Colon (tissue), 2 donors: Measurements from ENCODE around the gene RBM28.

Experiments
- FAIRE-seq: peaks from 2 replicates; lab custom pipeline; 2012; peaks lifted over from hg19 to GRCh38; lab: Jason Lieb, UNC
- donor health status: control.
- donor health status: control.

Gene RBM28

GRCh38 chr7:128343554-128344430 lies at the start of gene RBM28:
TSS of gene RBM28 (minus strand) at chr7:128343908. CDS start at chr7:128343793, 115 bp downstream.
- no peak for FAIRE-seq

GRCh38 chr7:128392446-128393327 lies 49.0 kb upstream of the RBM28 start:
- FAIRE-seq: no peak

DNA sequence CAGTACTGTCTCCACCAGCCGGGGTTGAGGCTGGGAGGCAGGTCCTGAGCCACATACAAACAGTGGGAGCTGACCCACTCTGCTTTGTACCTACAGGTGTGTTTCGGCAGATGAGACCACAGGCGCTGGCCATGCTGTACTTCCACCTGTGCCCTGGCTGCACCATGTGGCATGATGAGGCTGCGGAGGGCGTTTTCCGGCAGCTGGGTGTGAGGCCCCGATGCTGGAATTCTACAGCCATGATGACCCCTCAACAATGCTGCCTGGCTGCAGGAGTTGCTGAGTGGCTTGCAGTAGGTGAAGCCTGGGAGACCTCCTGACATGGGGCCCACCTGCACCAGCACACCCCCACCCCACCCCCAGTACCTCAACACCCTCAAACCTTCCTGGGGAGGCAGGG lies 48.1 kb upstream of the RBM28 start:
- no peak for FAIRE-seq

- FAIRE-seq: no peak
These were observed 47.3 kb upstream of the RBM28 start for GRCh38 chr7:128390871-128391565.

GRCh38 chr7:128389618-128390329 lies 46.1 kb upstream of the RBM28 start:
- no peak for FAIRE-seq

- FAIRE-seq: no peak
These were observed 45.4 kb upstream of the RBM28 start for GRCh38 chr7:128389085-128389617.

DNA sequence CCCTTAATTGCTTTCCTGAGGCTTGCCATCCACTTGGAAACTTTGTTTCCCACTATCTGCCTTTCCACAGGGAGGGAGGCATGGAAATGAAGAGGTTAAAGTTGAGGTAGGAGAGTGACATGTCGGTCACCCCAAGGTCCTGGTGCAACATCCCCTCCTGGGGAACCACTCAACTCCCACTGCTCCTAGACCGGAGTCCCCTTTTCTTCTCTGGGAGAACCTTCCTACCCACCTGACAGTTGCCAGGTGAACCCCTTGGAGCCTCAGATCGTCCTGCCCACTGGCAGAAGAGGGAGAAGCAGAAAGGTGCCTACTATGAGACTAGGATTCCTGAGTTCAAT lies 44.4 kb upstream of the RBM28 start:
- FAIRE-seq: no peak

- no peak for FAIRE-seq
These were observed 43.8 kb upstream of the RBM28 start for GRCh38 chr7:128387216-128388144.

DNA sequence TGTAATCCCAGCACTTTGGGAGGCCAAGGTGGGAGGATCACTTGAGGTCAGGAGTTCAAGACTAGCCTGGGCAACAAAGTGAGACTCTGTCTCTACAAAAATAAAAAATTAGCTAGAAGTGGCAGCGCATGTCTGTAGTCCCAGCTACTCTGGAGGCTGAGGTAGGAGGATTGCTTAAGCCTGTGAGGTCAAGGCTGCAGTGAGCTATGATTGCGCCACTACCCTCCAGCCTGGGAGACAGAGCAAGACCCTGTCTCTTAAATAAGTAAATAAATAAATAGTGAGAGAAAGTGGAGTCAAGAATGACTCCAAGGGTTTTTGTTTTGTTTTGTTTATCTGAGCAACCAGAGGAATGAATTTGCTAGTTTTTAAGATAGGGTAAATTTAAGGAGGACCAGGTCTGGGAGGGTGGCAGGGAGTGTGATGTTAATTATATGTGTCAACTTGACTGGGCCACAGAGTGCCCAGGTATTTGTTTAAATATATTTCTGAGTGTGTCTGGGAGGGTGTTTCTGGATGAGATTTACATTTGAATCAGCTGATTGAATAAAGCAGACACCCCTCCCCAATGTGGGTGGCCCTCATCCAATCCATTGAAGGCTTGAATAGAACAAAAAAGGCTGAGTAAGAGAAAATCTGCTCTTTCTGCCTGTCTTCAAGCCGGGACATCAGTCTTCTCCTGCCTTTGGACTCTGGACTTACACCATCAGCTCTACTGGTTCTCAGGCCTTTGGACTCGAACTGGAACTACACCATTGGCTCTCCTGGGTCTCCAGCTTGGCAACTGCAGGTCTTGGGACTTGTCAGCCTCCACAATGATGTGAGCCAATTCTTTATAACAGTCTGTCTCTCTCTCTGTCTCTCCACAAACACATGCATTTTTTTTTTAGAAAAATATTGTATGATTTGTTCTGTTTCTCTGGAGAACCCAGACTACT lies 42.5 kb upstream of the RBM28 start:
- FAIRE-seq: no peak

GRCh38 chr7:128384726-128385125 lies 41.0 kb upstream of the RBM28 start:
- FAIRE-seq: no peak

DNA sequence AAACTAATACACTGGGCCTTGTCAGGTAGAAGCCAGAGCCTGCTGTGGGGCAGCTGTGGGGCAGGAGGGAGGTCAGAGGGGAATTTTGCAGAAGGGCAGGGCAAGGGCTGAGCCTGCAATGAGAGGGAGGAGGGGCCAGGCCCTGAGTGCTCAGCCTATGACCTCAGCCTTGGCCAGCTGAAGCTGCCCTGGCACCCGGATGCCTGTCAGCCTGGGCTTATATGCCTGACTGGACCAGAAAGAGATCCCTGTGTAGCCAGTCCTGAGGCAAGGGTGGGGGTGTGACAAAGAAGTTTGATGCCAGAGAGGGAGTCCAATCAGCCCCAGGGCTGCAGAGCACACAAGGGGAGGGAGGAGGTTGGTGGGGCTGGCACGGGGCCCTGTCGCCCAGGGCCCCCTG lies 40.1 kb upstream of the RBM28 start:
- FAIRE-seq: no peak

- no peak for FAIRE-seq
These were observed 37.6 kb upstream of the RBM28 start for GRCh38 chr7:128381161-128381821.

DNA sequence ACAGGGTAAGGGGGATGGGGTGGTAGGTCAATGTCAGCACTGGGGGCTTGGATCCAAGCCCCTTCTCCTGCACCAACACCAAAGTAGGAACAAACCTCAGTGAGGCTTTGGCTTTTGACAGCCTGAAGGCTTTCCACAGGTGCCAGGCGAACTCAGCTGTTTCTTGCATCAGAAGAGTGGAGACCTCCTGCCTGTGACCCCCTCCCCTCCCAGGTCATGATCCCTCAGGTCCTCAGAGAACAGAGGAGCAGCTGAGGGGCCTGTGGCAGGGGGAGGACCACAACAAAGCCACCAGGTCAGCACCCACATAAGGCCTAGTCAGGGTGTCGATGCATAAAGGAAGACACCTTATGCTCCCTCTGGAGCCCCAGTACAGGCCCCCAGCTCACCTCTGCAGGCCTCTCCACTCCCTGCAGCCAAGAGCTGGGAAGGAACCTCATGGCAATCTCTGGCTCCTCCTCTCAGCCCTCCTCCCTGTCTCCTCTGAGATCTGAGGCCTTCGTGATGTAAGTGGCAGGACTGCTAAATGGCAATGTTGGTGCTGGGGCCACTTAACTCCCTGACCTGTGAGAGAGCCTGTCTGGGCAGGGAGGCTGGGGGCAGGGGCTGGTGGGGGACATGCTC lies 36.9 kb upstream of the RBM28 start:
- FAIRE-seq: no peak

- FAIRE-seq: no peak
These were observed 36.3 kb upstream of the RBM28 start for GRCh38 chr7:128379900-128380479.

DNA sequence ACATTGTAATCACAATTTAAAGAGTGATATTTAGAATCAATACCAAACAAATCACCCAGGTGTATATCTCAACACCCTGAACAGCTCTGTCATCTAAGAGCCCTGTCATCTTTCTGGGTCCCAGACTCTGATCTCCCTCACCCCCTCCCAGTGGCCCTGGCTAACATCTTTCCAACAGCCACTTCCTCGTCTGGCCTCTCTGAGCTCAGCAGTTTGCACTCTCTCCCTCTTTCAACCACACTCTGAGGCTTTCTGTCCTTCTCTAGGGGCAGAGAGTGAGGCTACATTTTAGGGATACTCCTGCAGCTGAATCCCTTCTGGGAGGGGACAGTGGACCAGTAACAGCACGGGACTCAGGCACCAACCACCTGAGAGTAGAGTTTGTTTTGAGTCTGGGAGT lies 34.9 kb upstream of the RBM28 start:
- no peak for FAIRE-seq

- FAIRE-seq: no peak
These were observed 32.4 kb upstream of the RBM28 start for GRCh38 chr7:128376077-128376476.

GRCh38 chr7:128374041-128374440 lies 30.3 kb upstream of the RBM28 start:
- FAIRE-seq: no peak

GRCh38 chr7:128373606-128374005 lies 29.9 kb upstream of the RBM28 start:
- no peak for FAIRE-seq
